ENCODE measurements around the gene PRSS50.

Gene PRSS50

GRCh38 chr3:46724424-46724823 is 6.8 kb upstream of the PRSS50 start:
- DNase-seq = no peak

- DNase-seq = no peak
These were observed 4.8 kb upstream of the PRSS50 start for GRCh38 chr3:46722443-46722842.

- DNase-seq = no peak
These were observed 3.3 kb upstream of the PRSS50 start for GRCh38 chr3:46721009-46721408.

- no peak for DNase-seq
These were observed 2.1 kb upstream of the PRSS50 start for GRCh38 chr3:46719735-46720271.

GRCh38 chr3:46719044-46719565 is 1.4 kb upstream of the PRSS50 start:
- peak; percentile 14 for DNase-seq

- DNase-seq = peak; percentile 19
These were observed 918 bp downstream of the PRSS50 start for GRCh38 chr3:46716461-46717441.

- DNase-seq = peak; percentile 8
These were observed 2.0 kb downstream of the PRSS50 start for GRCh38 chr3:46715507-46716175.

GRCh38 chr3:46714728-46715506 is 2.8 kb downstream of the PRSS50 start:
- peak; percentile 13 for DNase-seq

GRCh38 chr3:46713898-46714552 is 3.6 kb downstream of the PRSS50 start:
- peak; percentile 8 for DNase-seq

- peak; percentile 11 for DNase-seq
These were observed 4.4 kb downstream of the PRSS50 start for GRCh38 chr3:46713050-46713897.

- DNase-seq = peak; percentile 9
These were observed 5.2 kb downstream of the PRSS50 start for GRCh38 chr3:46712191-46713049.

GRCh38 chr3:46711760-46712159 is 5.9 kb downstream of the PRSS50 start:
- DNase-seq = no peak

- peak; percentile 18 for DNase-seq
These were observed 6.4 kb downstream of the PRSS50 start for GRCh38 chr3:46711305-46711704.

- peak; percentile 15 for DNase-seq
These were observed 6.9 kb downstream of the PRSS50 start for GRCh38 chr3:46710671-46711295.

GRCh38 chr3:46710229-46710628 is 7.4 kb downstream of the PRSS50 start:
- peak; percentile 11 for DNase-seq

- DNase-seq = peak; percentile 9
These were observed 7.9 kb downstream of the PRSS50 start for GRCh38 chr3:46709721-46710120.

- peak; percentile 8 for DNase-seq
These were observed 8.5 kb downstream of the PRSS50 start for GRCh38 chr3:46709157-46709654.

- peak; percentile 16 for DNase-seq
These were observed 9.1 kb downstream of the PRSS50 start for GRCh38 chr3:46708401-46709156.
